HUES64 (cell line): ENCODE data around the gene PPP1R7.

ENCODE experiments used
- H3K27ac ChIP-seq: 2 replicates; pipeline ENCODE4 v1.7.0; 2013; ENCODE audit warnings: low read depth, low read length, inconsistent platforms
- H3K27me3 ChIP-seq: 2 replicates; pipeline ENCODE4 v1.6.1; 2013; ENCODE audit warnings: mild to moderate bottlenecking, low read length; ENCODE audit not compliant: insufficient read depth
- H3K36me3 ChIP-seq: 2 replicates; pipeline ENCODE4 v1.6.1; 2013; ENCODE audit warnings: mild to moderate bottlenecking, low read length; ENCODE audit not compliant: insufficient read depth
- H3K4me1 ChIP-seq: 2 replicates; pipeline ENCODE4 v1.6.1; 2013; ENCODE audit warnings: mild to moderate bottlenecking, low read length, moderate library complexity; ENCODE audit not compliant: insufficient read depth
- H3K4me3 ChIP-seq: 2 replicates; pipeline ENCODE4 v1.5.1; 2013; ENCODE audit warnings: mild to moderate bottlenecking, low read length, moderate library complexity
- H3K9ac ChIP-seq: 2 replicates; pipeline ENCODE4 v1.6.1; 2013; ENCODE audit warnings: mild to moderate bottlenecking, low read depth, low read length
- H3K9me3 ChIP-seq: 2 replicates; pipeline ENCODE4 v1.6.1; 2013; ENCODE audit warnings: low read depth, low read length; ENCODE audit not compliant: insufficient read depth
- WGBS: fragments of 150-250, 120-280 bp; methylation state at CpG from one replicate; pipeline ENCODE4 v1.1.7; 2013; ENCODE audit warnings: missing lambda C conversion rate; 5-methylcytosine and 5-hydroxymethylcytosine counted together

The PPP1R7 gene

GRCh38 chr2:241133436-241133820 lies 16.8 kb upstream of the PPP1R7 start:
- H3K9ac ChIP-seq = no peak overlapping the region
- no peak overlapping the region for H3K4me3 ChIP-seq
- no peaks in the 10 kb centered on the region for H3K4me1 ChIP-seq
- no peaks in the 10 kb centered on the region for H3K27me3 ChIP-seq
- no peak overlapping the region for H3K27ac ChIP-seq
- H3K36me3 ChIP-seq = peaks cover 66% of the 10 kb centered on the region
- 96% methylated on average over 10 of the region's 10 CpGs for WGBS
- no peaks in the 10 kb centered on the region for H3K9me3 ChIP-seq

- Histone ChIP-seq H3K9ac (no peak overlapping the region), H3K4me1 (no peaks in the 10 kb centered on the region), H3K27me3 (no peaks in the 10 kb centered on the region), H3K36me3 (peaks cover 72% of the 10 kb centered on the region), H3K9me3 (no peaks in the 10 kb centered on the region), H3K4me3 (no peak overlapping the region), H3K27ac (no peak overlapping the region)
- 93% methylated on average over 7 of the region's 7 CpGs for WGBS
These were observed 15.6 kb upstream of the PPP1R7 start for GRCh38 chr2:241134711-241135110.

GRCh38 chr2:241135737-241136136 lies 14.5 kb upstream of the PPP1R7 start:
- H3K27me3 ChIP-seq = no peaks in the 10 kb centered on the region
- peaks cover 73% of the 10 kb centered on the region for H3K36me3 ChIP-seq
- WGBS = 93% methylated on average over 9 of the region's 9 CpGs
- H3K9ac ChIP-seq = no peak overlapping the region
- no peaks in the 10 kb centered on the region for H3K4me1 ChIP-seq
- H3K4me3 ChIP-seq = no peak overlapping the region
- H3K27ac ChIP-seq = no peak overlapping the region
- no peaks in the 10 kb centered on the region for H3K9me3 ChIP-seq

GRCh38 chr2:241136191-241136590 lies 14.1 kb upstream of the PPP1R7 start:
- Histone ChIP-seq H3K4me1 (no peaks in the 10 kb centered on the region), H3K36me3 (peaks cover 74% of the 10 kb centered on the region), H3K9ac (no peak overlapping the region), H3K27me3 (no peaks in the 10 kb centered on the region), H3K4me3 (no peak overlapping the region), H3K27ac (no peak overlapping the region), H3K9me3 (no peaks in the 10 kb centered on the region)
- WGBS = 96% methylated on average over 8 of the region's 8 CpGs

GRCh38 chr2:241136661-241137260 lies 13.5 kb upstream of the PPP1R7 start:
- Histone ChIP-seq H3K36me3 (peaks cover 71% of the 10 kb centered on the region), H3K9ac (no peak overlapping the region), H3K4me1 (no peaks in the 10 kb centered on the region), H3K9me3 (no peaks in the 10 kb centered on the region), H3K4me3 (no peak overlapping the region), H3K27me3 (no peaks in the 10 kb centered on the region), H3K27ac (no peak overlapping the region)
- 94% methylated on average over 25 of the region's 25 CpGs for WGBS

GRCh38 chr2:241137276-241138190 lies 12.7 kb upstream of the PPP1R7 start:
- Histone ChIP-seq H3K9ac (no peak overlapping the region), H3K27me3 (no peaks in the 10 kb centered on the region), H3K4me3 (no peak overlapping the region), H3K27ac (no peak overlapping the region), H3K9me3 (no peaks in the 10 kb centered on the region), H3K4me1 (no peaks in the 10 kb centered on the region), H3K36me3 (peaks cover 71% of the 10 kb centered on the region)
- 90% methylated on average over 24 of the region's 24 CpGs for WGBS

- Histone ChIP-seq H3K4me1 (no peaks in the 10 kb centered on the region), H3K27ac (no peak overlapping the region), H3K4me3 (no peak overlapping the region), H3K9ac (no peak overlapping the region), H3K36me3 (peaks cover 68% of the 10 kb centered on the region), H3K27me3 (no peaks in the 10 kb centered on the region), H3K9me3 (no peaks in the 10 kb centered on the region)
- 96% methylated on average over 16 of the region's 16 CpGs for WGBS
These were observed 11.8 kb upstream of the PPP1R7 start for GRCh38 chr2:241138471-241138870.

GRCh38 chr2:241139531-241140444 lies 10.5 kb upstream of the PPP1R7 start:
- no peak overlapping the region for H3K9ac ChIP-seq
- no peak overlapping the region for H3K4me3 ChIP-seq
- H3K9me3 ChIP-seq = no peaks in the 10 kb centered on the region
- H3K36me3 ChIP-seq = peaks cover 58% of the 10 kb centered on the region
- H3K27ac ChIP-seq = no peak overlapping the region
- H3K27me3 ChIP-seq = no peaks in the 10 kb centered on the region
- H3K4me1 ChIP-seq = no peaks in the 10 kb centered on the region
- 97% methylated on average over 24 of the region's 24 CpGs for WGBS

GRCh38 chr2:241140445-241140840 lies 9.8 kb upstream of the PPP1R7 start:
- H3K27ac ChIP-seq = no peak overlapping the region
- no peak overlapping the region for H3K9ac ChIP-seq
- no peaks in the 10 kb centered on the region for H3K9me3 ChIP-seq
- H3K36me3 ChIP-seq = peaks cover 52% of the 10 kb centered on the region
- 95% methylated on average over 10 of the region's 10 CpGs for WGBS
- H3K4me3 ChIP-seq = no peak overlapping the region
- no peaks in the 10 kb centered on the region for H3K4me1 ChIP-seq
- H3K27me3 ChIP-seq = no peaks in the 10 kb centered on the region

- Histone ChIP-seq H3K36me3 (peaks cover 45% of the 10 kb centered on the region), H3K9me3 (no peaks in the 10 kb centered on the region), H3K4me1 (no peaks in the 10 kb centered on the region), H3K27ac (no peak overlapping the region), H3K27me3 (no peaks in the 10 kb centered on the region), H3K4me3 (no peak overlapping the region), H3K9ac (no peak overlapping the region)
- WGBS = 94% methylated on average over 14 of the region's 14 CpGs
These were observed 9.0 kb upstream of the PPP1R7 start for GRCh38 chr2:241141214-241141770.
